Testis (tissue), 2 donors: ENCODE results near the gene XPC.

Experiments
- CTCF ChIP-seq, 3 experiments: fragments of 450-650 bp in 2 of 3; fragments of 200-600 bp in 1 of 3; sonication (generic) in 1 of 3; IDR thresholded peaks; one replicate each; pipeline ENCODE4 v1.5.1; 2016 to 2019; ENCODE audit warnings: antibody characterized with exemption in 3 of 3, mild to moderate bottlenecking in 2 of 3, moderate library complexity in 1 of 3
- POLR2A ChIP-seq: fragments of 450-650 bp; IDR thresholded peaks from one replicate; pipeline ENCODE4 v1.6.1; 2017; ENCODE audit warnings: antibody characterized with exemption, mild to moderate bottlenecking, moderate library complexity

GRCh38 chr3:14140668-14141067 lies 37.7 kb downstream of the XPC start:
- TF ChIP-seq POLR2A (no peak), CTCF (IDR thresholded peaks at IDR 0.05) (no peak)
